Measurements from ENCODE around the gene ITGA11. TPM values are rescaled to one million over a fixed set of nuclear protein-coding genes. Genes with fewer than 3 reads are reported as not detected.

The ITGA11 gene
- polyA plus RNA-seq, 1 donor = 2.3 TPM

- DNase-seq = no peak
Observed at GRCh38 chr15:68374168-68374745, 57.7 kb downstream of the ITGA11 start.

GRCh38 chr15:68373028-68373427 lies 58.9 kb downstream of the ITGA11 start:
- DNase-seq = no peak

GRCh38 chr15:68372291-68372811 lies 59.6 kb downstream of the ITGA11 start:
- DNase-seq = no peak

- DNase-seq = no peak
Observed at GRCh38 chr15:68371851-68372250, 60.1 kb downstream of the ITGA11 start.

GRCh38 chr15:68371160-68371559 lies 60.8 kb downstream of the ITGA11 start:
- DNase-seq = no peak

- no peak for DNase-seq
Observed at GRCh38 chr15:68370768-68371151, 61.2 kb downstream of the ITGA11 start.

GRCh38 chr15:68369931-68370767 lies 61.8 kb downstream of the ITGA11 start:
- no peak for DNase-seq

GRCh38 chr15:68368731-68369435 lies 63.1 kb downstream of the ITGA11 start:
- no peak for DNase-seq

- no peak for DNase-seq
Observed at GRCh38 chr15:68367992-68368391, 64.0 kb downstream of the ITGA11 start.

GRCh38 chr15:68367226-68367625 lies 64.7 kb downstream of the ITGA11 start:
- no peak for DNase-seq

GRCh38 chr15:68366314-68366713 lies 65.6 kb downstream of the ITGA11 start:
- DNase-seq = no peak

- no peak for DNase-seq
Observed at GRCh38 chr15:68365770-68366169, 66.2 kb downstream of the ITGA11 start.

GRCh38 chr15:68365140-68365745 lies 66.7 kb downstream of the ITGA11 start:
- no peak for DNase-seq

- no peak for DNase-seq
Observed at GRCh38 chr15:68364660-68365035, 67.3 kb downstream of the ITGA11 start.

GRCh38 chr15:68364028-68364659 lies 67.8 kb downstream of the ITGA11 start:
- no peak for DNase-seq

GRCh38 chr15:68363353-68363752 lies 68.6 kb downstream of the ITGA11 start:
- no peak for DNase-seq

GRCh38 chr15:68362537-68363126 lies 69.3 kb downstream of the ITGA11 start:
- DNase-seq = no peak

GRCh38 chr15:68360721-68361120 lies 71.2 kb downstream of the ITGA11 start:
- DNase-seq = no peak

- no peak for DNase-seq
Observed at GRCh38 chr15:68356778-68357177, 75.2 kb downstream of the ITGA11 start.

GRCh38 chr15:68354923-68355322 lies 77.0 kb downstream of the ITGA11 start:
- DNase-seq = no peak

- no peak for DNase-seq
Observed at GRCh38 chr15:68354268-68354667, 77.7 kb downstream of the ITGA11 start.

All from hindlimb muscle (tissue), 1 donor.